Right atrium auricular region (tissue), 2 donors: ENCODE data around the gene ARHGEF4. TPM values are rescaled to one million over a fixed set of nuclear protein-coding genes. Genes with fewer than 3 reads are reported as not detected.

Experiments used
- DNase-seq: peaks from one replicate; pipeline ENCODE4 v3.0.0-alpha.2; 2019; ENCODE audit warnings: low spot score
- H3K27ac ChIP-seq, 2 donors: fragments of 200-600 bp; sonication (generic); 1 replicate in 1 of 2; 2 replicates in 1 of 2; pipeline ENCODE4 v1.5.1; 2016 to 2019
- H3K27me3 ChIP-seq, 2 donors: fragments of 200-600 bp; sonication (generic); one replicate each; pipeline versions ENCODE4 v1.5.1 to v1.6.0; 2017 to 2019
- H3K36me3 ChIP-seq: fragments of 200-600 bp; sonication (generic); one replicate; pipeline ENCODE4 v1.5.1; 2016
- H3K4me1 ChIP-seq, 2 donors: fragments of 200-600 bp; sonication (generic); one replicate each; pipeline versions ENCODE4 v1.5.1 to v1.6.0; 2017 to 2019
- H3K4me3 ChIP-seq, 2 donors: fragments of 200-600 bp; sonication (generic); 1 replicate in 1 of 2; 2 replicates in 1 of 2; pipeline ENCODE4 v1.5.1; 2017 to 2019; ENCODE audit warnings: mild to moderate bottlenecking in 1 of 2, moderate library complexity in 1 of 2
- H3K9me3 ChIP-seq, 2 donors: fragments of 200-600 bp; sonication (generic); one replicate each; pipeline ENCODE4 v1.5.1; 2019
- CTCF ChIP-seq, 2 donors: fragments of 200-600 bp; sonication (generic); IDR thresholded peaks; one replicate each; pipeline ENCODE4 v1.5.1; 2019; ENCODE audit warnings: antibody characterized with exemption in 2 of 2
- total RNA-seq, 2 donors: library from RNA; depleted of rRNA; stranded (reverse); fragments of >200 nt; gene quantifications; one replicate each; pipeline ENCODE4 v1.1.0, GENCODE V29; 2016

ARHGEF4 gene
- total RNA-seq, 2 donors from 2014 or later = 3.5 to 8.1 TPM

DNA sequence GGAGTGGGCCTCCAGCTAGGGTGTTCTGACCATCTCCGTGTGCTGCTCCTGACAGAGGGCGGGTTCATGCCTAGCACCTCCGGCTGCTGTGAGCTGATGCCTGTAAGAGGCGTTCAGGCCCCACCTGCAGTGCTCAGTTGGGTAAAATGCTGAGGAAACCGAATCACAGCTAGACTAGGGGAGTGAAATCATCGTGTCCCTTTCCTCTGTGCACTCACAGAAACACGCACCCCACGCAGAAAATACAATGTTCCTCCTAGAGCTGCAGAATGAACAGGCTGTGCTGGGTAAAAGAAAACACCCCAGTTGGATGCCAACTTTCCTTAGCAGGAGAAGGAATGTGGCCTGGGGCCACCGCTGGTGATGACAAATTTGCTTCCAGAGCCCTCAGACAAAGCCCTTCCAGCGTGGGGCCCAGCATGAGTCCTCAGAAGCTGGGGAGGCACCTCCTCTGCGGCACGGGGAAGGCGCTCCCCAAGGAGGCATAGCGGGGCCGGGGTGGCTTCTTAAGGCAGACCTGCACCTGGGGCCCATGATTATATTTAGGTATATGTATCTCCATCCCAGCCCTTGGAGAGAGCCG, 16.3 kb upstream of the ARHGEF4 start:
- H3K27me3 ChIP-seq = no peaks in the 10 kb centered on the region
- no peak for DNase-seq
- H3K4me3 ChIP-seq = no peak overlapping the region
- TF ChIP-seq CTCF (IDR thresholded peaks at IDR 0.05) = no peak
- H3K27ac ChIP-seq = peak overlapping the region; percentile 82 to 95
- peaks cover 0 to 18% of the 10 kb centered on the region in 2 donors for H3K4me1 ChIP-seq
- no peaks in the 10 kb centered on the region for H3K36me3 ChIP-seq
- no peaks in the 10 kb centered on the region for H3K9me3 ChIP-seq

GRCh38 chr2:130821867-130822266, 14.8 kb upstream of the ARHGEF4 start:
- DNase-seq = no peak
- H3K27ac ChIP-seq = no peak overlapping the region
- H3K36me3 ChIP-seq = no peaks in the 10 kb centered on the region
- H3K4me3 ChIP-seq = no peak overlapping the region
- no peaks in the 10 kb centered on the region for H3K9me3 ChIP-seq
- H3K27me3 ChIP-seq = no peaks in the 10 kb centered on the region
- H3K4me1 ChIP-seq = peaks cover 0 to 18% of the 10 kb centered on the region in 2 donors
- no peak for TF ChIP-seq CTCF (IDR thresholded peaks at IDR 0.05)

GRCh38 chr2:130822766-130823165, 13.9 kb upstream of the ARHGEF4 start:
- TF ChIP-seq CTCF (IDR thresholded peaks at IDR 0.05) = no peak

DNA sequence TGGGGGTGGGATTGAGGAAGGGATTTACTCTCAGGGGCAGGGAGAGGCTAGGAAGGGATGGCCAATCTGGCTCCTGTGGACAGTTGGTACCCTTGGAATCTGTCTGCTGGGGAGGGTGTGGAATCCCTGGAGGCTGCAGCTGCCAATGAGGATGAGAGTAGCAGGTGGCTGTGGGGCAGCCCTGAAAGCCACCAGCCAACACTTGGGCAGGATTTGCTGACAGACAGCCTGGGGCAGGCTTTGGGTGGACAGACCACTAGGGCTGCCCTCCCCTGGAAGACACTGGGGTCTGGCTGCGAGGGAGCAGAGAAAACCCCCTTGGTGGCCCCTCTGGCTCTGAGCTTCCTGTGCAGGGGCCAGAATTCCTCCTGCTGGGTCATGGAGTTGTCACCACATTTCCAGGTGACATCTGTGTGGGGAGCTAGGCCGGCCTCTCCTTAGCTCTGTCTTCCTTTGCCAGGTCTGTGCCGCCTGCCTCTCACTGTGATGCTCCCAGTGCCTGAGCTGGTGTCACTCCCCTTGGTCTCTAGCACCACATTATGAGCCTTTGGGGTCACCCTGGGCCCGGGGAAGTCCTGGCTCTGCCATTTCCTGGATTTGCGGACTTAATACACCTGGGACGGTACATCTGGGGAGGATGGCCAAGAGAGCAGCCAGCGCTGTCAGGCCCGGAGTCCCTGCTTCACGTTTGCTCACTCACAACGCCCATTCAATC, 13.4 kb upstream of the ARHGEF4 start:
- Histone ChIP-seq H3K9me3 (no peaks in the 10 kb centered on the region), H3K36me3 (no peaks in the 10 kb centered on the region), H3K4me3 (no peak overlapping the region), H3K27ac (no peak overlapping the region), H3K27me3 (no peaks in the 10 kb centered on the region), H3K4me1 (peaks cover 0 to 18% of the 10 kb centered on the region in 2 donors)
- no peak for DNase-seq
- TF ChIP-seq CTCF (IDR thresholded peaks at IDR 0.05) = no peak

More at GRCh38 chr2:130822766-130823165, 13.9 kb upstream of the ARHGEF4 start:
- no peaks in the 10 kb centered on the region for H3K9me3 ChIP-seq
- H3K36me3 ChIP-seq = no peaks in the 10 kb centered on the region
- no peak overlapping the region for H3K4me3 ChIP-seq
- H3K27me3 ChIP-seq = no peaks in the 10 kb centered on the region
- no peak for DNase-seq
- no peak overlapping the region for H3K27ac ChIP-seq
- H3K4me1 ChIP-seq = peaks cover 0 to 18% of the 10 kb centered on the region in 2 donors

DNA sequence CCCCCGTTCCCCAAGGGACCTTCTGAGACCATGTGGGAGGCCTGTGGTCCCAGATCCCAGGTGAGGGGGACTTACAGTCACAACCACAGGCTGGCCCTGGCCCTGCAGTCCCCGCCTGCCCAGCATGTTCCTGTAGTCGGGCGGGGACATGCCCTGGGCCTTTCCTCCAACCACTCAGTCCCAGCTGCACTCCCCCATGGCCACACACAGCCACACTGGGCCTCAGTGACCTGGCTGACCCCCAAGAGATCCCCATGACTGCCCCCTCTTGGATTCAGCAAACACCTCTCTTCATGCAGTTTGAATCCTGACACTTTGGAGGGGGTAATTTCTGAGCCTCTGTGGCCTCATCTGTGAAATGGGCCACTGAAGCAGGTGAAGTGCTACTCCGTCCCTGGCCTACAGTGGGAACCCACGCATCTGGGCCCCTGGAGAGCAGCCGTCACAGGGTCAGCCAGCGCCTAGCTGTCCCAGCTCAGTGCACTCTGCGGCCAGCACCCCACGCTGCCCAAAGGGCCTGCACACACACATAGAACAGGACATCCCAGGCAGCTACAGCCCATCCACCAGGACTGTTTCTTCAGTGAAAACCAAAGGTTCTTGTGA, 12.7 kb upstream of the ARHGEF4 start:
- H3K27ac ChIP-seq = no peak overlapping the region
- no peaks in the 10 kb centered on the region for H3K27me3 ChIP-seq
- no peak for TF ChIP-seq CTCF (IDR thresholded peaks at IDR 0.05)
- H3K36me3 ChIP-seq = no peaks in the 10 kb centered on the region
- no peaks in the 10 kb centered on the region for H3K9me3 ChIP-seq
- DNase-seq = no peak
- H3K4me3 ChIP-seq = no peak overlapping the region
- peaks cover 0 to 18% of the 10 kb centered on the region in 2 donors for H3K4me1 ChIP-seq
